ENCODE measurements around the gene PSMB3. TPM values are rescaled to one million over a fixed set of nuclear protein-coding genes. Genes with fewer than 3 reads are reported as not detected.

The PSMB3 gene
- total RNA-seq, 1 donor from 2014 or later, result 337 TPM

DNA sequence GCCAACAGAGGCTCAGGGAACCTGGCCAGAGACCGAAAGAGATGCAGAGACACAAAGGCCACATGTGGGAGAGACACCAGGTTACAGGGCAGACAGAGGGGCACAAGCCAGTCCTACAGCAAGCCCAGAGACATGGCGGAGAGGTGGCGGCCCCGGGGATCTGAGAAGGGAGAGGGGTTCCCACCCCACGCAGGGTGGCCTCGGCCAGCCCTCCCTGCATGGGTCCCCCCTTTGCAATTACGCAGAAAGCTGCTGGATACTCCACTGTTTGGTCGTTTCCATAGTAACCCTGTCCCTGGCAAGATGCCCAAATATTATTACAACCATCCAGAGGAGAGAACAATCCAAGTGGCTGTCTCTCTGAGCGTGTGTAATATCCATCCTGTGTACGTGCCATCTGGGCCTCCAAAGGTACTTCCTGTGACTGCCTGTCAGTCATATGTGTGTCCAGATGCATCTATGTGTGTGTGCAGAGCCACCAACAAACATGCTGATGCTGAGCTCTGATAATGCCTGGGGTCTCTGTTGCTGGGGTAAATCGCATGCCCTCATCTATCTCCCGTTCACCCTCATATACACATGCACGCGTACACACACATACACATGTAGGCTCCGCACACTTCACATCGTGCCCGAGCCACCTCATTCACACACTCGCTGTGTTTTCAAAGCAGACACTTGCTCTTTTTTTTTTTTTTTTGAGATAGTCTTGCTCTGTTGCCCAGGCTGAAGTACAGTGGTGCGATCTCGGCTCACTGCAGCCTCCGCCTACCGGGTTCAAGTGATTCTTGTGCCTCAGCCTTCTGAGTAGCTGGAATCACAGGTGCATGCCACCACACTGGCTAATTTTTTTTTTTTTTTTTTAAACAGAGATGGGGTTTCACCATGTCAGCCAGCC, 9.9 kb upstream of the PSMB3 start:
- intact Hi-C loops (cut with micrococcal nuclease), result no loop called here
- Mint-ChIP-seq H3K27me3 (ENCODE audit: low read depth) (peaks cover 13% of the 10 kb centered on the region), H3K4me1 (ENCODE audit: low read depth) (peaks cover 21% of the 10 kb centered on the region), H3K4me3 (ENCODE audit: low read depth) (no peak overlapping the region), H3K27ac (peak overlapping the region; percentile 1), H3K36me3 (ENCODE audit: low read depth) (no peaks in the 10 kb centered on the region), H3K9me3 (no peaks in the 10 kb centered on the region)
- no peak for DNase-seq (ENCODE audit: low spot score)

DNA sequence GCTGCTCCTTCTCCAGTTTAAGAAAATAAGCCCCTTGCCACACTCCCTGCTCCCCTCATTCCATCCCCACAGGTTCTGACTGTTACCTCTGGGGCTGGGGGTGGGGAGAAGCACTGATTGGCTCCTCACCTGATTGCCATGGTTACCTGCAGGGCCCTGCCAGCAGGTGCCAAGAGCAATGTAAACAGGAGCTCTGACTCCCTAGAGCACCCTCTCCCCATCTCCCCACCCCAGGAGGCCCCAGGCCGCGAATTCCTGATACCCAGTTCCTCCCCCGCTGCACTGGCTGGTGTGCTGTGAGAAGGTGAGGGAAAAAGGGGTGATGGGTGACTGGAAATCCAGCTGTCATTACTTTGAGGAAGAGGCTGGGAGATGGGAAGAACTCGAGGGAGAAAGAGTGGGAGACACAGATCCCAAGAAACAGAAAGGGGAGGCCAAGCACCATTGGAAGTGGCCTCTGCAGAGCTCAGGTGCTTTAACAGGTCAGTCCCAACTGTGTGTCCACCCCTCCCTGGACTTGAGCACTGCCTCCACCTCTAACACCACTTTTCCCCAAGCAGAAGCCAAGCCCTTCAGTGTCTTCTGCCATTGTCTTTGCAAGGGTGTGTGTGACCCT, 8.9 kb upstream of the PSMB3 start:
- no peak for DNase-seq (ENCODE audit: low spot score)
- Mint-ChIP-seq H3K27me3 (ENCODE audit: low read depth) (peaks cover 15% of the 10 kb centered on the region), H3K36me3 (ENCODE audit: low read depth) (no peaks in the 10 kb centered on the region), H3K4me1 (ENCODE audit: low read depth) (peaks cover 21% of the 10 kb centered on the region), H3K4me3 (ENCODE audit: low read depth) (no peak overlapping the region), H3K9me3 (no peaks in the 10 kb centered on the region), H3K27ac (no peak overlapping the region)
- intact Hi-C loops (cut with micrococcal nuclease), result no loop called here

DNA sequence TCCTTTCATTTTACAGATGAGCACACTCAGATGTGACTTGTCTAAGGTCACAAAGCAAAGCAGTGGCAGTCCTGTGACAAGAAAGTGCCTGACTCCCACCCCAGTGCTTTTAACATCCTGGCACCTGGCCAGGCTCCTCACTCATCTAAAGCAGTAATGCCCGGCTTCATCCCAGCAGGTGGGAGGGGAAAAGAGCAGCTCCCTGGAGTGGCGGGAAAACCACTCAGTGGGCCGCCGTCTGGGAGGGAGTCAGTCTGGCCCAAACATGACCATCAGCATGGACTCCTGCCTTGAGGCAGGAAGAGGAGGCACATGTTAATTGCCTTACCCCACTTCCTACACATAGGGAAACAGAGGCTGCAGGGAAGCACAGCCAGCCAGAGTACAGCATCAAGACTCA, 7.0 kb upstream of the PSMB3 start:
- no peak overlapping the region for H3K27ac Mint-ChIP-seq
- no peaks in the 10 kb centered on the region for H3K36me3 Mint-ChIP-seq (ENCODE audit: low read depth)
- intact Hi-C loops (cut with micrococcal nuclease), result no loop called here
- peak overlapping the region; percentile 19 for H3K4me3 Mint-ChIP-seq (ENCODE audit: low read depth)
- peaks cover 28% of the 10 kb centered on the region for H3K4me1 Mint-ChIP-seq (ENCODE audit: low read depth)
- H3K9me3 Mint-ChIP-seq, result no peaks in the 10 kb centered on the region
- peaks cover 21% of the 10 kb centered on the region for H3K27me3 Mint-ChIP-seq (ENCODE audit: low read depth)
- DNase-seq (ENCODE audit: low spot score), result no peak

DNA sequence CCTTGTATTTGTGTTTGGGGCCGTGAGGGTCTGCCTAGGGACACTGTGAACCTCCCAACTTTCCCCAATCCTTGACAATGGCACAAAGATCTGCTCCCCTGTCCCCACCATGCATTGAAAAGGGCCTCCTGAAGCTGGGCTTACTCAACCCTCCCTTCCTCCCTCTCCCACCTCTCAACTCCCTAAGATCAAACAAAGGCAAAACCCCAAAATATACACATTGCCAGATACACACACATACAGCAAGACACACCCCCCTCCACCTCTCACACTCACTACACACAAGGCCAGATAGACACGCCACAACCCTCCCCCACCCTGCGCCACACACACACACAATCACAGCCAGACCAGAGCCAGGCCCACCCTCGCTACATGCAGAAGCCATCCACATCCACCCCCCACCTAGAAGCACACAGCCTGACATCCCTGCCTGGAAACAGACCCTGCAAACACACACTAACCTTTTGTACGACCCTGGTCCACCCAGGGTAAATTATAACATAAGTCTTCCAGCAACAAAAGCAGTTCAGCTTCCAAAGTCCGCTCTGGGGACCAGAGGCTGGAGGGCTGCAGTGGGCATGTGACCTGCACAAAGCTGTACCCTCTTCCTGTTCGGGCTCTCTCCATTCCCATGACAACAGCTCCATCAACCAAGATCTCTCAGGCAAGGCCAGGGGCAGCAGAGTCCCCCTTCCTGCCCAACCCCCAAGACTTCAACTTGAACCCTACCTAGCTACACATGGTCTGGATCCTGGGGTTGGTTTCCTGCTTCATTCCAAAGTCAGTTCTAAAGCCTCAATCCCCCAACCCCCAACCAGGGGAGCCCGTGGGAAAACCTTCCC, 6.3 kb upstream of the PSMB3 start:
- Mint-ChIP-seq H3K4me1 (ENCODE audit: low read depth) (peaks cover 34% of the 10 kb centered on the region), H3K27me3 (ENCODE audit: low read depth) (peaks cover 27% of the 10 kb centered on the region), H3K9me3 (no peaks in the 10 kb centered on the region), H3K36me3 (ENCODE audit: low read depth) (no peaks in the 10 kb centered on the region), H3K27ac (no peak overlapping the region), H3K4me3 (ENCODE audit: low read depth) (peak overlapping the region; percentile 75)
- no peak for DNase-seq (ENCODE audit: low spot score)
- intact Hi-C loops (cut with micrococcal nuclease), result no loop called here

DNA sequence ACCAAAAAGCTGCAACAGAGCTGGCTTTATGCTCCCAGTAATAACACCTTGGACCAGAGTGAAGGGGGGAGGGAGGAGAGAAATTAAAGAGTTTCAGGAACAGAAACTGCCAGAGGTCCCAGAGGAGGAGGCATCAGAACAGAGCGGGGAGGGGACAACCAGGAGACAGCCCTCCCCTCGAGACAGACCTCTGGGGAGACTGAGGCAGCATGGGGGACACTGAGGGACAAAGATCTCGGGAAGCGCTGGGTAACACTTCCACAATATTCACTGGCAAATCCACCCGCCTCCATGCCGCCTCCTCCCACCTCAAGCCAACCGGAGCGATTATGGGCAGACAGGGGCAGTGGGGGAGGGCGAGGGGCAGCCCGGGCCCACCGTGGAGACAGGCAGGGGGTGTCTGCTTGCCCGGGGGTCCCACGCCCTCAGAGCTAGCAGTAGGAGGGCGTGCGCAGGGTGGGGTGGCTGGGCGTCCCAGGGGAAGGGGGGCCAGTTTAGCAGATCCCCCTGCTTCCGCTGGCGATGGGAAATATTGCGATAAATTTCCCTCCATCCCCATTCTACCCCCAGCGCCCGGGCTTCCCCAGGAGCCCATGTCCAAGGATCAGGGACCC, 5.6 kb upstream of the PSMB3 start:
- intact Hi-C loops (cut with micrococcal nuclease), result no loop called here
- DNase-seq (ENCODE audit: low spot score), result no peak
- peak overlapping the region; percentile 75 for H3K4me3 Mint-ChIP-seq (ENCODE audit: low read depth)
- H3K27me3 Mint-ChIP-seq (ENCODE audit: low read depth), result peaks cover 28% of the 10 kb centered on the region
- H3K4me1 Mint-ChIP-seq (ENCODE audit: low read depth), result peaks cover 41% of the 10 kb centered on the region
- no peaks in the 10 kb centered on the region for H3K36me3 Mint-ChIP-seq (ENCODE audit: low read depth)
- no peaks in the 10 kb centered on the region for H3K9me3 Mint-ChIP-seq
- H3K27ac Mint-ChIP-seq, result no peak overlapping the region

DNA sequence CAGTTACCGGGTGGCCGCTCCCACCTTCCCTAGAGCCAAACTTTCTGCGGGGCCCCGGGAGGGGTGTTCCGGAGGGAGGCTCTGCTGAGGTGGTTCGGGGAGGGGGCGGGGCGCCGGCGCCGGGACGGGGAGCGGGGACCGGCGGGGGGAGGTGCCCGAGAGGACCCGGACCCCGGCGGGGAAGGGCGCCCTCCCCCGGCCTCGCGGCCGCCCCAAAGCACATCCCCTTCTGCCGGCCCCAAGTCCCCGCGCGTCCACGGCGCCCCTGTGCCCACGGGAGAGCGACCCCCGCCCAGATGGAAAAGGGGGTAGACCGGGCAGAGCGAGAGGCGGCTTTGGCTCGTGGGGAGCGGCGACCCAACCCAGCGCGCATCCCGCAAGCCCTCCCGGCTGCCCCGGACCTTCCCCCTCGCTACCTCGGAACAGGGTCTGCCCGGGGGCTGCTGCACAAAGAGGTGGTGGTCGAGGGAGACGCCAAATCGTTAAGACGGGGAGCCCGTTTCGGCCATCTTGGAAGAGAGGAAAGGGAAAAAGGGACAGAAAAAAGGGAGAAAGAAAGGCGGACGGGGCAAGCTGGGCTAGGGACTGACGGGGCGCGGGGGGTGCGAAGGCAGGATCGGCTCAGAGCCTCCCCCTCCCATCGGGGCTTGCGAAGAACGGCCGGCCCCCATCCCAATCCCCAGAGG, 4.9 kb upstream of the PSMB3 start:
- Mint-ChIP-seq H3K27me3 (ENCODE audit: low read depth) (peaks cover 28% of the 10 kb centered on the region), H3K4me3 (ENCODE audit: low read depth) (peak overlapping the region; percentile 80), H3K9me3 (no peaks in the 10 kb centered on the region), H3K36me3 (ENCODE audit: low read depth) (peaks cover 2% of the 10 kb centered on the region), H3K27ac (no peak overlapping the region), H3K4me1 (ENCODE audit: low read depth) (peaks cover 39% of the 10 kb centered on the region)
- no peak for DNase-seq (ENCODE audit: low spot score)
- intact Hi-C loops (cut with micrococcal nuclease), result no loop called here

DNA sequence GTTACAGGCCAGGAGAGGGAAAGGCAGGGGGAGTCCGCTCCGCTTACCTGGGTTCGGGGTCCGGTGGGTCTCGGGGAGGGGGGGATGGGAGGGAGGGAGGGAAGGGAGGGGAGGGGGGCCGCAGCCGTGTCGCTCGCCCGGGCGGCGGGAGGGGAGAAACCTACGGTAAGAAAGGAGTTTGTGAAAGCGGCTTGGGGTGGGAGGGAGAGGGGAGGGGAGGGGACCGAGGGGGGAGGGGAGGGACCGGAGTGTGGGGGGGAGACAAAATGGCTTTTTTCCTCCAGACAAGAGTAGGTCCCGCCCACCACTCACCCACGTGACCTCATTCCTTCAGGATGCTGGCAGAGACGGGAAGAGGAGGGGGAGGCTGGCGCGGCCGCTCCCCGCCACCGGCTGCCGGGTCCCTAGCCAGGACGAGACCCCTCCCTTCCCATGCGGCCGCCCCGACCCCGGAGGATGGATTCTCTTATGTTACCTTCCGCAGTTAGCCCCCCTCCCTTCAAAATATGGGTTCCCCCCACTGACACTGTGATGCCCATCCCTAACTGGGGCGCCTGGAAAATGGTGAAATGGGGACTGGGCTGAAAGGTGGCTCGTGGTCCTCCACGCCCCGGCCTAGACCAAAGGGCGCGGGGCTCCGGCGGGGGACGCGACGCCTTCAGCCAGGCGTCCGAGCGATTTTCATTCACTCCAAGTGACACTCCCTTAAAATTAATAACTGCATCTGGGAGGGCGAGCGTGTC, 4.2 kb upstream of the PSMB3 start, which contains the start of gene PCGF2:
TSS of gene PCGF2 (minus strand) at position 188 of the 743 bp plus-strand sequence. CDS start 7,934 bp downstream, outside the sequence.
- Mint-ChIP-seq H3K4me1 (ENCODE audit: low read depth) (peaks cover 37% of the 10 kb centered on the region), H3K9me3 (no peaks in the 10 kb centered on the region), H3K27ac (no peak within 1 kb of the TSS), H3K36me3 (ENCODE audit: low read depth) (peaks cover 6% of the 10 kb centered on the region), H3K4me3 (ENCODE audit: low read depth) (peak within 1 kb of the TSS; percentile 100), H3K27me3 (ENCODE audit: low read depth) (peaks cover 28% of the 10 kb centered on the region)
- intact Hi-C loops (cut with micrococcal nuclease), result no loop called here
- DNase-seq (ENCODE audit: low spot score), result no peak

DNA sequence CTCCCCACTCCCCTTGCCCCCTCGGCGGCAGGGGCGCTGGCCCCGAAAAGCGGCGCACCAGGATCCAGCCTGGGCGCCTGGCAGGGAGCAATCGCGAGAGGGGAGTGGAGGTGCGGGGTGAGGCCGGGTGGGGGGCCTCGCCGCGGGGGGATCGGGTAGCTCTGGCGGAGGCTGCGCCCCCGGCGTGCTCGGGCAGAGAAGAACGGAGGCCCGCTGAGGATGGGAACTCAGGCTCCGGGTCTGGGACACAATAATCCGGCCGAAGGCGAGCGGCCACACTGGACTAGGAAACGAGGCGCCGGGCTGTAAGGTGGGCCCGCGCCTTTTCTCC, 3.7 kb upstream of the PSMB3 start:
- Mint-ChIP-seq H3K4me1 (ENCODE audit: low read depth) (peaks cover 38% of the 10 kb centered on the region), H3K9me3 (no peaks in the 10 kb centered on the region), H3K27me3 (ENCODE audit: low read depth) (peaks cover 28% of the 10 kb centered on the region), H3K36me3 (ENCODE audit: low read depth) (peaks cover 10% of the 10 kb centered on the region), H3K27ac (no peak overlapping the region), H3K4me3 (ENCODE audit: low read depth) (peak overlapping the region; percentile 65)
- intact Hi-C loops (cut with micrococcal nuclease), result no loop called here
- DNase-seq (ENCODE audit: low spot score), result no peak

DNA sequence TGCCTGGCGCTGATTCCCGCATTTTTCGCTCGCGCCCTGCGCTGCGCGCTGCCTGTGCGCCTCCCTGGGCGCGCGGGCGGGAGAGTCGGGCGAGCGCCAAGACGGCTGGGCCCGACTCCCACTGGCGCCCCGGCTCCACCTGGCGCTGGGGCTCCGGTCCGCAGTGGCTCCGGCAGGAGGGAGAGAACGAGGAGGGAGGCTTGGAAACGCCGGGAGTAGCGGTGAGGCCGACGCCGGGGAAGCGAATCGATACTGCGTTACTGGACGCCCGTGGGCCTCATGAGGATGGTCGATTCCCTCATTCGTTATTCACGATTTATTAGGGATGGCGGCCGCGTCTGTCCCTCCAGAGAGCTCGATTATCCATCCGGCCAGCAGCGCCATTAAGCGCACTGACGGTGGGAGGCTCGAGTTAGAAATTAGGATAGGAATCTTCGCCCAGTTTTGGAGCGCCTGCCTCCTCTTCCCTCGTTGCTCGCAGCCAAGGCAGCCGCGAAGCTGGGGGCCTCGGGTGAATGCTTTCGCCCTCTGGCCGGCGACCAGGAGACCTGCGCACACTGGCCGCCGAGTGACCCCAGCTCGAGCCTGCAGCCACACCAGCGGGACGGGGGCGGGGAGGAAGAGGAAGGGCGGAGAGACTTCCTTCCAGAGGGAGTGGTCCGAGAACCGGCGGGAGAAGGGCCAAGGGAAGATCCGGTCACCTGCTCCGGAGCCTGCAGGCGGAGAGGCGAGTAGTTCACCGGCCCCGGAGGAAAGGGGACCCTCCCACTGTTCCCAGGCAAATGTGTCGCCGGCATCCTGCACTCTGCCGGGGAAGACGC, 3.1 kb upstream of the PSMB3 start:
- H3K27ac Mint-ChIP-seq, result no peak overlapping the region
- intact Hi-C loops (cut with micrococcal nuclease), result loop anchor here (5.0 kb wide), 3 partner anchors 118 to 403 kb away; partner anchors contain the start of gene PLXDC1
- H3K4me3 Mint-ChIP-seq (ENCODE audit: low read depth), result peak overlapping the region; percentile 100
- H3K4me1 Mint-ChIP-seq (ENCODE audit: low read depth), result peaks cover 40% of the 10 kb centered on the region
- H3K27me3 Mint-ChIP-seq (ENCODE audit: low read depth), result peaks cover 28% of the 10 kb centered on the region
- no peak for DNase-seq (ENCODE audit: low spot score)
- H3K9me3 Mint-ChIP-seq, result no peaks in the 10 kb centered on the region
- H3K36me3 Mint-ChIP-seq (ENCODE audit: low read depth), result peaks cover 14% of the 10 kb centered on the region

DNA sequence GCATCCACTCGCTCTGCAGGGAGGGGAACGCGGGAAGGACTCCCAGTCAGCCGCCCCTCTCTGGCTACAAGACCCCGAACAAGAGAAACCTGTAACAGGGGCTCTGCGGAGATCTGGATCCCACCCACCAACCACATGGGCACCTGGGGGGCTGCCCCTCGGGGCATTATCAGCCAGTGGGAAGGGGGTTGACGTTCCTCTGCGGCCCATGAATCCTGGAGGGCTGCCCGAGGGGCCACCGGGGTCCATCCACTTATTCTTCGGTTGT, 2.6 kb upstream of the PSMB3 start:
- no peak for DNase-seq (ENCODE audit: low spot score)
- no peaks in the 10 kb centered on the region for H3K9me3 Mint-ChIP-seq
- H3K27me3 Mint-ChIP-seq (ENCODE audit: low read depth), result peaks cover 26% of the 10 kb centered on the region
- H3K4me3 Mint-ChIP-seq (ENCODE audit: low read depth), result peak overlapping the region; percentile 100
- intact Hi-C loops (cut with micrococcal nuclease), result loop anchor here (5.0 kb wide), 3 partner anchors 117 to 402 kb away; partner anchors contain the start of gene PLXDC1
- H3K27ac Mint-ChIP-seq, result no peak overlapping the region
- peaks cover 18% of the 10 kb centered on the region for H3K36me3 Mint-ChIP-seq (ENCODE audit: low read depth)
- peaks cover 43% of the 10 kb centered on the region for H3K4me1 Mint-ChIP-seq (ENCODE audit: low read depth)
